Activated CD4-positive, alpha-beta memory T cell treated with anti-CD3 and anti-CD28 coated beads for 36 hours (primary cell): ENCODE results near the gene UPF2. TPM values are rescaled to one million over a fixed set of nuclear protein-coding genes. Genes with fewer than 3 reads are reported as not detected.

Source experiments
- CTCF ChIA-PET: fragments of 350-600 bp; sonication (Branson Sonifier 250); formaldehyde crosslinking; loops from one replicate; lab custom pipeline; 2021; ENCODE audit warnings: antibody characterized with exemption, inconsistent platforms; lab: Charles Lee
- POLR2A ChIA-PET: fragments of 350-600 bp; sonication (Branson Sonifier 250); formaldehyde crosslinking; loops from one replicate; lab custom pipeline; 2021; ENCODE audit warnings: antibody characterized with exemption; lab: Charles Lee
- DNase-seq: peaks from one replicate; pipeline ENCODE4 v3.0.0-alpha.2; 2020
- H3K27ac Mint-ChIP-seq: one replicate; pipeline ENCODE4 v1.8.0; 2021; ENCODE audit warnings: mixed read lengths
- H3K27me3 Mint-ChIP-seq: one replicate; pipeline ENCODE4 v1.8.0; 2021; ENCODE audit warnings: mixed read lengths
- H3K36me3 Mint-ChIP-seq: one replicate; pipeline ENCODE4 v1.8.0; 2021; ENCODE audit warnings: mixed read lengths
- H3K4me1 Mint-ChIP-seq: one replicate; pipeline ENCODE4 v1.8.0; 2021; ENCODE audit warnings: low read depth, mixed read lengths
- H3K4me3 Mint-ChIP-seq: one replicate; pipeline ENCODE4 v1.8.0; 2021; ENCODE audit warnings: mild to moderate bottlenecking, mixed read lengths
- H3K9me3 Mint-ChIP-seq: one replicate; pipeline ENCODE4 v1.8.0; 2021; ENCODE audit warnings: mixed read lengths
- intact Hi-C: fragments of 100-400 bp; cut with micrococcal nuclease; formaldehyde crosslinking; loops from one replicate; pipeline ENCODE4 v1.15.1; 2023
- total RNA-seq, 2 experiments: library from RNA; stranded (reverse); gene quantifications; one replicate each; pipeline ENCODE4 v1.2.3, GENCODE V29; 2021

UPF2 gene
- total RNA-seq, 2 experiments from 2014 or later: 29.5 to 32.0 TPM

DNA sequence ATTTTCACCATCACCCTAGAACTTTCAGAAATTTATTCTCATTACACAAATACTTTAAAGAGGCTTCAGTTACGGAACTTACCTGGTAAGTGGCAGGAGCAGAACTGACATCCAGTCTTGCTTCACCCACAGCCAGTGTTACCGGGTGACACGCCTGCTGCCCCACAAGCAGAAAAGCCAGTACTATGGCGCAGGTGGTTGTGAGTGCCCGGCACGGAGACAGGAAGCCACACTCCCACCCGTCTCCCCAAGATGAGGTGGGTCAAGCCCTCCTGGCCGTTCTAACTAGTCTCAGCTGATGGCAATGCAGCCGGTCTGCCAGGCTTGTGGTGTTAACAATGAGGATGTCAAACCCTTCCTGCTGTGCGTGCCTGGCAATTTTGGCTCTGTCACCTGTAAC, 132.5 kb downstream of the UPF2 start:
- Mint-ChIP-seq H3K27ac (no peak overlapping the region), H3K9me3 (no peaks in the 10 kb centered on the region), H3K36me3 (no peaks in the 10 kb centered on the region), H3K4me1 (no peaks in the 10 kb centered on the region), H3K27me3 (peaks cover 2% of the 10 kb centered on the region), H3K4me3 (no peak overlapping the region)
- POLR2A ChIA-PET: no interaction called here
- CTCF ChIA-PET: no interaction called here
- no peak for DNase-seq
- intact Hi-C loops: no loop called here

DNA sequence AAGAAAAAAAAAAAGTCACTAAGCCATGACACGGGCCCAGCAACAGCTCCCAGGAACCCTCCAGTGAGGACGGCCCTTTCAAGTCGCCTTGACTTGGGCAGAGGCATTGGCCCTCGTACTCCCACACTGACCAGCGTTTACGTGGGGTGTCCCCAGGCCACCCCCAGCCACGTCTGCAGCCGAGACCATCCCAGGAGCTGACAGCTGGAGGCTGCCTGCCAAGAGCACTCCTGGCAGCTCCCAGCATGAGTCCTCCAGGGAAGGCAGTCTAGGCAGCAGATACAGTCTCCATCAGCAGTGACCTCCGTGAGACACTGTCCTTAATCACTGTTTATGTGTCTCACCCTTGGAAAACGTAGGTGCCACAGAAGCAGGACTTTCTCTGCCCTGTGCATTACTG, 133.0 kb downstream of the UPF2 start:
- H3K27ac Mint-ChIP-seq: no peak overlapping the region
- no peak overlapping the region for H3K4me3 Mint-ChIP-seq
- ChIA-PET CTCF (no interaction called here), POLR2A (no interaction called here)
- H3K36me3 Mint-ChIP-seq: no peaks in the 10 kb centered on the region
- intact Hi-C loops: no loop called here
- DNase-seq: no peak
- no peaks in the 10 kb centered on the region for H3K4me1 Mint-ChIP-seq
- H3K9me3 Mint-ChIP-seq: no peaks in the 10 kb centered on the region
- H3K27me3 Mint-ChIP-seq: peaks cover 2% of the 10 kb centered on the region

DNA sequence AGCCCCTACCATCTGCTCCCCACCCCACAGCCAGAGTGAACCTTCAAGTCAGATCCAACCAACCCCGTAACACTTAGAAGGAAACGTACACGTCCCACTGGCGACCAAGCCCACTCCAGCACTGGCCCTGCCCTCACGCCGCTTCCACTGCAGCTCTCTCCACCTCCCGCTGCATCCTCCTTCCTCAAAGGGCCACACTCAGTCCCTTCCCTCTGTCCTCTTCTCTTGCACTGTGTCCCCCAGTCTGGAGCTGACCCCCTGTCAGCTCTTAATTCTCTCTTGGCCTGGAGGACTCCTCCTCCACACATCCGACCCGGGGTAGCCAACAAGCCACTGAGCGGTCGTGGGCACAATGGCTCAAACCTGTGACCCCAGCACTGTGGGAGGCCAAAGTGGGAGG, 133.6 kb downstream of the UPF2 start:
- Mint-ChIP-seq H3K27me3 (peaks cover 2% of the 10 kb centered on the region), H3K36me3 (no peaks in the 10 kb centered on the region), H3K4me1 (no peaks in the 10 kb centered on the region), H3K4me3 (no peak overlapping the region), H3K27ac (no peak overlapping the region), H3K9me3 (no peaks in the 10 kb centered on the region)
- intact Hi-C loops: no loop called here
- no peak for DNase-seq
- ChIA-PET CTCF (no interaction called here), POLR2A (no interaction called here)

DNA sequence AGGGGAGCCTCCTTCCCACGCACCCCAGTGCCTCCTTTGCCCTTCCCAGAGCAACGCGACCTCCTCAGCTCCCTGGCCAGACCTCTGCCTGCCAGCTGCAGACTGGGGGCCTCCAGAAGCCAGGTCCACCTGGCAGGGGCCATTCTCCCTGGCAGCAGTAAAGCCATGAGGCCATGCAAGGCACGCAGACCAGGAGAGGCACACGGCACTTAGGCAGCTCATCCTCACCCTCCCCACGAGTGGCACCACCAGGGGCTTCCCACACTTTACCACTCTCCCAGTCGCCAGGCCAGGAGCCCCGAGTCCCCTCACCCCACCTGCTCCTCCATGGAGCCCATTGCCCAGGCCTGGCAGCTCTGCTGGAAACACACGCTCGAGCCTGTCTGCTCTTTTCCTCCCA, 134.1 kb downstream of the UPF2 start:
- Mint-ChIP-seq H3K27ac (no peak overlapping the region), H3K27me3 (peaks cover 2% of the 10 kb centered on the region), H3K4me1 (no peaks in the 10 kb centered on the region), H3K4me3 (no peak overlapping the region), H3K36me3 (no peaks in the 10 kb centered on the region), H3K9me3 (no peaks in the 10 kb centered on the region)
- intact Hi-C loops: no loop called here
- no peak for DNase-seq
- ChIA-PET POLR2A (no interaction called here), CTCF (interaction anchor here (0.6 kb wide), 1 partner anchor 860 kb away, joined by 5 read pairs; no protein-coding TSS in a partner anchor)

DNA sequence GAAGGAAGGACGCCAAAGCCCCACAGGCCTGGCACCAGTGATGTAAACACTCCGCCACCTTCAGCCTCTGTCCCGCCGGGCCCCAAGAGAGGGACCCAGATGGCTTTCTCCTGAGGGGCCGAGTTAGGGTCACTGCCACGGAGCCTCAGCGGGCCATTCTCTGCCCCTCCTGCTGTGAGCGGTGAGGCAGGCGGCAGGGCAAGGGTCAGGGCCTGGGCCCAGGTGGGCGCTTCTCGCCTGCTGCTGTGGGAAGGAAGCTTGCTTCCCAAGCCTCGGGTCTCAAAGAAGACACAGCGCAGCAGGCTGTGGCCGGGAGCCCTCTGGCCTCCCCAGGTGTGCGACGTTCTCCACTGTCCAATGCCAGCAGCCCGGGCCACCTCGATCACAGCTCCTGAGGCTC, 134.7 kb downstream of the UPF2 start:
- DNase-seq: no peak
- CTCF ChIA-PET: no interaction called here
- POLR2A ChIA-PET: no interaction called here
- Mint-ChIP-seq H3K27ac (no peak overlapping the region), H3K27me3 (peaks cover 2% of the 10 kb centered on the region), H3K9me3 (no peaks in the 10 kb centered on the region), H3K36me3 (no peaks in the 10 kb centered on the region), H3K4me3 (no peak overlapping the region), H3K4me1 (no peaks in the 10 kb centered on the region)
- intact Hi-C loops: no loop called here

DNA sequence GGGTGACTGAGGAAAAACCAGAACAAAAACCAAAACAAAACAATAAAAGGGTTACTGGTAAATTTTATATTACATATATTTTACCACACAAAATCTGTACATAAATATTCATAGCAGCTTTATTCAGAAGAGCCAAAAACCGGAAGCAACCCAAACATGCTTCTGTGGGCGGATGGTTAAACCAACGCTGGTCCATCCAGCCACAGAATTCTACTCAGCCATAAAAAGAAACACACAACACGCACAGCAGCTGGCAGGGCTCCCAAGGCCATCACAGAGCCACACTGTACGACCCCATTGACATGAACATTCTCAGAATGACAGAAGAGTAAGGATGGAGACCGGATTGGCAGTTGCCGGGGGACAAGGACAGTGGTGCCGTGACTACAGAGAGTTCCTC, 135.9 kb downstream of the UPF2 start:
- Mint-ChIP-seq H3K4me3 (no peak overlapping the region), H3K4me1 (no peaks in the 10 kb centered on the region), H3K9me3 (no peaks in the 10 kb centered on the region), H3K36me3 (no peaks in the 10 kb centered on the region), H3K27ac (no peak overlapping the region), H3K27me3 (peaks cover 2% of the 10 kb centered on the region)
- ChIA-PET CTCF (no interaction called here), POLR2A (no interaction called here)
- intact Hi-C loops: no loop called here
- DNase-seq: no peak

DNA sequence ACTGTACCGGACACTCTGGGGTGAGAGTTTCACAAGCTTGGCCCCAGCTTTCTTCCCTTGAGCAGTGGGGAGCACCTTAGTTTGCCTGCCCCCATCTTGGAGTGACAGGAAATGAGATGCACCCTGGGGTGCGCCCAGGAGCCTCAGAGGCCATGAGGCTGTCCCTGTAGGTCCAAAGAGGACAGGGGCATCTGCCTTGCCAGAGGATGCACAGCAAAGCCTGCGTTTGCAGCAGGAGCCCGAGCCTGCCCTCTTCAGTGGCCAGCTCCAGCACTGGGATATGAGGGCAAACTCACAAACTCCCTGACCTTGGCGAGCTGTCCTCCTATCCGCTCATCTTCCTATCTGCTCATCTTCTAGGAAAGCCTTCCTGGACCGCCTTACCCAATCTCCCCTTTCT, 140.0 kb downstream of the UPF2 start:
- CTCF ChIA-PET: no interaction called here
- Mint-ChIP-seq H3K27ac (no peak overlapping the region), H3K4me3 (no peak overlapping the region), H3K36me3 (no peaks in the 10 kb centered on the region), H3K9me3 (no peaks in the 10 kb centered on the region), H3K27me3 (no peaks in the 10 kb centered on the region), H3K4me1 (no peaks in the 10 kb centered on the region)
- DNase-seq: no peak
- intact Hi-C loops: no loop called here
- POLR2A ChIA-PET: no interaction called here

DNA sequence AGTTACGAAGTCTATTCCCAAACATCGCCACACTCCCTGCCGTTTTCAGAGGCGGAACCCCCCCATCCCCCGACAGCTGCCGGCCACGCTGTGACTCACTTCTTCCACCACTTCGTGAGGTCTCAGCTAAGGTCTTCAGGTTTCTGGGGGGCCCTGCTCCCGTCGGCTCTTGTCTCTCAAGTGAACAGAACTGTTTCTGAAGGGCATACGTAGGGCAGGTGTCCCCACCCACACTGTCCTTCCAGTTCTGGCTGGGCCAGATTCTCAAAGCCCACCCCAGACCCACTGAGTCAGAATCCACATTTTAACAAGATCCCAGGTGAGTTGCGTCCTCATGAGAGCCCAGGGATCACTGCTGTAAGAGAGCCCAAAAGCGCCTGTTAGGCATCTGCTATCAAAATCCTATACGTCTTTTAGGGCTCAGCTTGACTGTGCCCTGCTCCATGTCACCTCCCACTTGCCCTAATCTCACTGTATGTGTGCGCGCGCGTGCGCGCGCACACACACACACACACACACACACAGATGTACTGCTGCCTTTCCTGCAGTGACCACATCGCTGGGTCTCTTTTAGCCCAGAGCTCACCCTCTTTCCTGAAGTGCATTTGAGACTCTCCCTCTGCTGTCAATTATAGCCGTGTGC, 140.7 kb downstream of the UPF2 start:
- Mint-ChIP-seq H3K4me1 (no peaks in the 10 kb centered on the region), H3K27me3 (no peaks in the 10 kb centered on the region), H3K9me3 (no peaks in the 10 kb centered on the region), H3K27ac (no peak overlapping the region), H3K36me3 (no peaks in the 10 kb centered on the region), H3K4me3 (no peak overlapping the region)
- CTCF ChIA-PET: no interaction called here
- no peak for DNase-seq
- intact Hi-C loops: no loop called here
- POLR2A ChIA-PET: no interaction called here

DNA sequence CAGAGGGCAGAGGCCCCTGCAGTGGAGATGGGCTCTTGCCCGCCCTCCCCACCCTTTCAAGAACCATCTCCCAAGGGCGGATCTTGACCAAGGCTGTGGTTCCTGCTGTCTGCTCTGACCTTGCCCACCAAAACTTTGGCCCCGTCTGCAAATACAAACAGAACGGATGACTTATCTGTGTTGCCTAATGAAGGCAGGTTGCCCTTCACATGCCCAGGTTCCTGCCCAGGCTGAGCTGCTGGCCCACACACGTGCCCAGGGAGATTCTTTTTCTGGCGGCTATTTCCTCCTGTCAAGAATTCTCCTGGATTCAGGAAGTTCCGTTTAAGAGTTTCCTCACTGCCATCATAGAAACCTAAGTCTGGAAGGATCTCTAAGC, 141.2 kb downstream of the UPF2 start:
- H3K4me1 Mint-ChIP-seq: no peaks in the 10 kb centered on the region
- H3K36me3 Mint-ChIP-seq: no peaks in the 10 kb centered on the region
- no peaks in the 10 kb centered on the region for H3K27me3 Mint-ChIP-seq
- POLR2A ChIA-PET: no interaction called here
- no peak overlapping the region for H3K4me3 Mint-ChIP-seq
- intact Hi-C loops: no loop called here
- H3K9me3 Mint-ChIP-seq: no peaks in the 10 kb centered on the region
- H3K27ac Mint-ChIP-seq: no peak overlapping the region
- CTCF ChIA-PET: no interaction called here
- no peak for DNase-seq

DNA sequence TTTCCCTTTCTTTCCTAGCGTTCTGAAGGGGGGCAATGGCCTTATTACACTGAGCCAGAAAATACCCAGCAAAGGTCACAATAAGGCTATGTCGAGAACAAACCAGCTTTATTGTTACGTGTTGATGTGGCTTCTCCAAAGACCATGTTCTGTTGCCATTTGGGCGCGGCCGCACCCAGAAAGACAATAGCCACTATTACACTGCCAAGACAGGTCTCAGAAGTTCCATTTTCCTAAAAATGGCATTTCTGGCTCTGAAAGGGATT, 141.6 kb downstream of the UPF2 start:
- CTCF ChIA-PET: no interaction called here
- DNase-seq: no peak
- POLR2A ChIA-PET: no interaction called here
- Mint-ChIP-seq H3K9me3 (no peaks in the 10 kb centered on the region), H3K27me3 (no peaks in the 10 kb centered on the region), H3K36me3 (no peaks in the 10 kb centered on the region), H3K4me1 (no peaks in the 10 kb centered on the region), H3K27ac (no peak overlapping the region), H3K4me3 (no peak overlapping the region)
- intact Hi-C loops: no loop called here

DNA sequence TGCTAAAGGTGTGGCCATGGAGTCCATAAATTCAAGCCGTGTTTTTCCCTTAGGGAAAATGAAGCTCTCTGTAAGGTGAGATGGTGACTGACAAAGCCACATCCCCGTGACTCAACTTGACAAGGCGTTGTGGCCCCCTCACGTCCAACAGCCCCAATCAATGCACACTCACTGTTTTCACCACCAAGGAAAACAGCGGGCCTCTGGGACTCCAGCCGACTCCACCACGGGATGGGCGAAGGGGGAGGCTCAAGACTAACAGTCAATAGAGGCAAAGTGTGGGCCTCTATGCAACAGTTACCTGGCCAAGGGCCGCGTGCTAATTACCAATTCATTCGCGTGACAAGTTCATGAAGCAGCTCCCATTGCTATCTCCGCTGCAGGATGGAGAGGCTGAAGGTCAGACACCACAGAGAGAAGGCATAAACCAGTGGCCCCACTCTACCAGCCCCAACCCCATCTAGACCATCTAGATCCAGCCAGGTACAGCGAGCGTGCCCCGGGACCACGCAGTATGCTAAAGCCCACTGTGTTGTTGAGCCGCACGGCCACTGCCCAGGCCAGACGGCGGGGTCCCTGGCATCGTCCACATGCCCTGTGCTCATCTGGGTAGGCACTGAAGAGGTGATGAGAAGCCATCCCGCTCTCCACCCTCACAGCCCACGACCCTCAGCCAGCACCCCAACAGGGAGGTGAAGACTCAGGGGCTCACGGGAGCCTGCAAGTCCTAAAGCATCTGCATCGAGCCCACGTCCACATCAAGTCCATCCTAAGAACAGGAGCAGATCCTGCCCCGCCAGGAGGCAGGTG, 143.3 kb downstream of the UPF2 start:
- Mint-ChIP-seq H3K9me3 (no peaks in the 10 kb centered on the region), H3K4me3 (no peak overlapping the region), H3K27me3 (no peaks in the 10 kb centered on the region), H3K4me1 (no peaks in the 10 kb centered on the region), H3K36me3 (no peaks in the 10 kb centered on the region), H3K27ac (no peak overlapping the region)
- CTCF ChIA-PET: no interaction called here
- no peak for DNase-seq
- intact Hi-C loops: no loop called here
- POLR2A ChIA-PET: no interaction called here

DNA sequence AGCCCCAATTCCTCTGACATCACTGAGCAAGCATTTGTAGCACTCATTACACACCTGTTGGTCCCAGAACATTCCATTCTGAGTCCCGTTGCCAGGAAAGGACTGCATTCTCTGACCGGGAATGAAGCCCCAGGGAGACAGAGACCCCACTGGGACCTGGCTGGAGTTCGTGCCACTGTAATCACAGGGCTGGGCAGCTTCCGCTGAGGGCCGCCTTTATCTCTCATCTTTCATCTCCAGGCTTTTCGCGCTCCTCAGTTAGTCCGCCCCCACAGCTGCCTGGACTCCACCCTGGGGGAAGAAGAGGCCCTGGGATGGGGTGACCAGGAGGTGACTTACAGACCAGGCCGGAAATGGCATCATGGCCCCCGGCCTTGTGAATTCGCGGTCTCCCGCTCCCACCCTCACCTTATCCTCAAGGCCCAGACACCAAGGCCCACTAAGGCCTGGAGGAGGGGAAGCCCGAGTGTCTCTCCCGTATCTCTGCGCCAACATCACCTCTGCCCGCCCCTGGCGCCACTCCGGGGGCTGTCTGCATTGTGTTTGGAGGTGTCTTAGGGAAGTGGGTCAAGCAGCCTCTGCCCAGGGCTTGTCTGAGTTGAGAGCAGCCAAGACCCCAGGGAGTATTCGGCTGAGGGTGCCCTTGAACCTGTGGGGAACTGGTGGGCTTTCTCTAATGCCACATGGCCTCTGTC, 144.1 kb downstream of the UPF2 start:
- Mint-ChIP-seq H3K36me3 (no peaks in the 10 kb centered on the region), H3K4me3 (no peak overlapping the region), H3K9me3 (no peaks in the 10 kb centered on the region), H3K27ac (no peak overlapping the region), H3K27me3 (no peaks in the 10 kb centered on the region), H3K4me1 (no peaks in the 10 kb centered on the region)
- POLR2A ChIA-PET: no interaction called here
- no peak for DNase-seq
- CTCF ChIA-PET: no interaction called here
- intact Hi-C loops: no loop called here

DNA sequence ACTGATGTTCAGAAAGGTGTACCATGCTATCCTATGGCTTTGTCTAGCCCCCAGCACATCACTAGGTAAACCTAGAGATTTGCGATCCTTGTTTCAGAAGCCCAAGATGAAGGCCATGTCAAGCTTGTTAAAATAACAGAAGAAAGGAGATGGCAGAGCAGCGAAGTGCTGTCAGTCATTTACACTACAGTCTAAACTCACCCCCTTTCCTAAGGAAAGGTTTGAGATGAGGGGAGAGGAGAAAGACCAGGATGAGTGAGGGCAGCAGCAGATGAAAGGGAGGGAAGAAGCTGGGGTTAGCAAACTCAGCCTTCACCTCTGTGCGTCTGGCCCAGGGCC, 144.6 kb downstream of the UPF2 start:
- Mint-ChIP-seq H3K27me3 (no peaks in the 10 kb centered on the region), H3K36me3 (no peaks in the 10 kb centered on the region), H3K27ac (no peak overlapping the region), H3K4me3 (no peak overlapping the region), H3K9me3 (no peaks in the 10 kb centered on the region), H3K4me1 (no peaks in the 10 kb centered on the region)
- intact Hi-C loops: no loop called here
- DNase-seq: no peak
- ChIA-PET CTCF (no interaction called here), POLR2A (no interaction called here)
